OCI-LY1 (cell line): ENCODE results near the gene ENDOU.

Source experiments
- H2AFZ ChIP-seq: fragments of 200-600 bp; sonication (generic), shearing (Covaris generic); 2 replicates; pipeline ENCODE4 v1.6.0; 2014; ENCODE audit warnings: antibody characterized with exemption, mild to moderate bottlenecking, low read length
- H3F3A ChIP-seq: fragments of 200-600 bp; sonication (generic), shearing (Covaris generic); 2 replicates; pipeline ENCODE4 v1.6.0; 2014; ENCODE audit warnings: mild to moderate bottlenecking, antibody characterized with exemption, low read length, moderate library complexity; ENCODE audit not compliant: insufficient read depth
- H3K27ac ChIP-seq: fragments of 200-600 bp; sonication (generic); 2 replicates; pipeline ENCODE4 v1.5.1; 2014; ENCODE audit warnings: low read length, mixed run types, mild to moderate bottlenecking, low read depth; ENCODE audit not compliant: poor library complexity, severe bottlenecking
- H3K27me3 ChIP-seq: fragments of 200-600 bp; sonication (generic); 2 replicates; pipeline ENCODE4 v1.6.0; 2014; ENCODE audit warnings: antibody characterized with exemption, mild to moderate bottlenecking, low read length, moderate library complexity; ENCODE audit not compliant: insufficient read depth
- H3K36me3 ChIP-seq: fragments of 200-600 bp; sonication (generic); 2 replicates; pipeline ENCODE4 v1.6.1; 2014; ENCODE audit warnings: mild to moderate bottlenecking, antibody characterized with exemption, low read length, moderate library complexity, mixed read lengths; ENCODE audit not compliant: insufficient read depth
- H3K4me1 ChIP-seq: fragments of 200-600 bp; sonication (generic); 2 replicates; pipeline ENCODE4 v1.5.1; 2014; ENCODE audit warnings: mild to moderate bottlenecking, low read length, moderate library complexity; ENCODE audit not compliant: insufficient read depth, severe bottlenecking
- H3K4me2 ChIP-seq: fragments of 200-600 bp; sonication (generic), shearing (Covaris generic); 2 replicates; pipeline ENCODE4 v1.6.1; 2014; ENCODE audit warnings: low read length
- H3K4me3 ChIP-seq: fragments of 200-600 bp; sonication (generic); 2 replicates; pipeline ENCODE4 v1.5.1; 2014; ENCODE audit warnings: low read length, low read depth, mild to moderate bottlenecking, mixed read lengths; ENCODE audit not compliant: poor library complexity, severe bottlenecking
- H3K79me2 ChIP-seq: fragments of 200-600 bp; shearing (Covaris generic); 2 replicates; pipeline ENCODE4 v1.6.1; 2016; ENCODE audit warnings: mixed run types, low read length, mixed read lengths; ENCODE audit not compliant: insufficient read depth
- H3K9ac ChIP-seq: fragments of 200-600 bp; sonication (generic), shearing (Covaris generic); 2 replicates; pipeline ENCODE4 v1.6.1; 2014; ENCODE audit warnings: mild to moderate bottlenecking, low read length, mixed read lengths
- H3K9me2 ChIP-seq: fragments of 200-600 bp; sonication (generic), shearing (Covaris generic); 2 replicates; pipeline ENCODE4 v1.6.1; 2014; ENCODE audit warnings: low read depth, mild to moderate bottlenecking, low read length, mixed read lengths
- H3K9me3 ChIP-seq: fragments of 200-600 bp; shearing (Covaris generic); 2 replicates; pipeline ENCODE4 v1.6.1; 2014; ENCODE audit warnings: low read length, mixed read lengths
- H4K20me1 ChIP-seq: fragments of 200-600 bp; sonication (generic), shearing (Covaris generic); 2 replicates; pipeline ENCODE4 v1.6.0; 2016; ENCODE audit warnings: mild to moderate bottlenecking, low read length; ENCODE audit not compliant: insufficient read depth
- EZH2 ChIP-seq: fragments of 200-600 bp; sonication (generic), shearing (Covaris generic); IDR thresholded peaks from 2 replicates; pipeline ENCODE4 v1.8.0; 2017; ENCODE audit warnings: borderline replicate concordance, mixed run types, mild to moderate bottlenecking, antibody characterized with exemption, low read length, moderate library complexity, mixed read lengths
- TF ChIP-seq, protein P1 (sequence below): fragments of 200-600 bp; sonication (generic), shearing (Covaris generic); IDR thresholded peaks from 2 replicates; pipeline ENCODE4 v1.5.1; 2017; ENCODE audit warnings: mild to moderate bottlenecking, antibody characterized with exemption, low read length, moderate library complexity, mixed read lengths

Gene ENDOU

DNA sequence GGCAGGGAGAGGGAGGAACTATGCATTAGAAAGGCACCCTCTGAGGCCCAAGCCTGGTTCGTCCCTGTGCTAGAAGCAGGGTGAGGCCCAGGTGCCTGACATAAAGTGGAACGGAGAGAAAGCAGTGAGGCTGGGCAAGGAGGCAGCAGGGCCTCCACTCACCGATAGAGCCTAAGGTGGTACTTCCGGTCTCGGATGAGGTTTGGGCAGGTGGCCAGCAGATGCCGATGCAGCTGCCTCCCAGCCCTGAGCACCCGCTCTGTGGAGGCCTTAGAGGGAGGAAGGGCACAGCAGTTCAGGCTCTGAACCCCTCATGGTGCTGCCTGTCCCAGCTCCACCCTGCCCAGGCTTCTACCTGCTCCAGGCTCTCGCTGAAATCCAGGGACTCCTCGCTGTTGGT is 26.3 kb upstream of the ENDOU start:
- Histone ChIP-seq H3K9me3 (no peaks in the 10 kb centered on the region), H3K9me2 (no peaks in the 10 kb centered on the region), H3K4me3 (no peak overlapping the region), H3K36me3 (no peaks in the 10 kb centered on the region), H3K4me1 (no peaks in the 10 kb centered on the region), H3K4me2 (no peak overlapping the region), H3K79me2 (no peaks in the 10 kb centered on the region), H3K27me3 (no peaks in the 10 kb centered on the region; the same call in none of the 2 replicates), H3F3A (no peaks in the 10 kb centered on the region), H2AFZ (no peak overlapping the region), H3K27ac (no peak overlapping the region), H3K9ac (no peak overlapping the region), H4K20me1 (no peaks in the 10 kb centered on the region)
- no peak for TF ChIP-seq EZH2
- TF ChIP-seq, protein P1, sequence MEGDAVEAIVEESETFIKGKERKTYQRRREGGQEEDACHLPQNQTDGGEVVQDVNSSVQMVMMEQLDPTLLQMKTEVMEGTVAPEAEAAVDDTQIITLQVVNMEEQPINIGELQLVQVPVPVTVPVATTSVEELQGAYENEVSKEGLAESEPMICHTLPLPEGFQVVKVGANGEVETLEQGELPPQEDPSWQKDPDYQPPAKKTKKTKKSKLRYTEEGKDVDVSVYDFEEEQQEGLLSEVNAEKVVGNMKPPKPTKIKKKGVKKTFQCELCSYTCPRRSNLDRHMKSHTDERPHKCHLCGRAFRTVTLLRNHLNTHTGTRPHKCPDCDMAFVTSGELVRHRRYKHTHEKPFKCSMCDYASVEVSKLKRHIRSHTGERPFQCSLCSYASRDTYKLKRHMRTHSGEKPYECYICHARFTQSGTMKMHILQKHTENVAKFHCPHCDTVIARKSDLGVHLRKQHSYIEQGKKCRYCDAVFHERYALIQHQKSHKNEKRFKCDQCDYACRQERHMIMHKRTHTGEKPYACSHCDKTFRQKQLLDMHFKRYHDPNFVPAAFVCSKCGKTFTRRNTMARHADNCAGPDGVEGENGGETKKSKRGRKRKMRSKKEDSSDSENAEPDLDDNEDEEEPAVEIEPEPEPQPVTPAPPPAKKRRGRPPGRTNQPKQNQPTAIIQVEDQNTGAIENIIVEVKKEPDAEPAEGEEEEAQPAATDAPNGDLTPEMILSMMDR = no peak

DNA sequence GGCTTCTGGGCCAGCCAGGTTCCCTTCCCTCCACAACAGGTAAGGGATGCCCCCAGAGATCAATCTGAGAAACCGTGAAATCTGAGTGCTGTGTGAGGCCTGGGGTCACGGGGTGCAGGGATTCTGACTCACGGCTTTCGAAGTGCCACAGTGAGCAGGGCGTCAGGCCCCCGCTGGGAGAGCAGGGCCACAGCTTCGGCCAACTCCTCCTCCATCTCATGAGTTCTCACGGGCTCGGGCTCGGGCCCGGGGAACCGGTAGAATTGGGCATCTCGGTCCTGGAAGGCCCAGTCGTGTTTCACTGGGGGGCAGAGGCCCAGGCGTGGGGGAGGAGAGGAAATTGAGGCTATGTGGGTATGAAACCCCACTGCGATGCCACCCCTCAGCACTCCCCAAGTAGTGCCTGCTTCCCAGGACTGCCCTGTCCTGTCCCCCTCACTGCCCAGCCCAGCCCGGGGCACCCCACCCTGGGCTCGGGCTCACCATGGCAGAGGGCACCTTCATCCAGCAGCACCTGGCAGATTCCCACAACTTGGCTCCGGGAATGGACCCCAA is 25.7 kb upstream of the ENDOU start:
- Histone ChIP-seq H3K4me2 (no peak overlapping the region), H3K9ac (no peak overlapping the region), H3K27ac (no peak overlapping the region)

DNA sequence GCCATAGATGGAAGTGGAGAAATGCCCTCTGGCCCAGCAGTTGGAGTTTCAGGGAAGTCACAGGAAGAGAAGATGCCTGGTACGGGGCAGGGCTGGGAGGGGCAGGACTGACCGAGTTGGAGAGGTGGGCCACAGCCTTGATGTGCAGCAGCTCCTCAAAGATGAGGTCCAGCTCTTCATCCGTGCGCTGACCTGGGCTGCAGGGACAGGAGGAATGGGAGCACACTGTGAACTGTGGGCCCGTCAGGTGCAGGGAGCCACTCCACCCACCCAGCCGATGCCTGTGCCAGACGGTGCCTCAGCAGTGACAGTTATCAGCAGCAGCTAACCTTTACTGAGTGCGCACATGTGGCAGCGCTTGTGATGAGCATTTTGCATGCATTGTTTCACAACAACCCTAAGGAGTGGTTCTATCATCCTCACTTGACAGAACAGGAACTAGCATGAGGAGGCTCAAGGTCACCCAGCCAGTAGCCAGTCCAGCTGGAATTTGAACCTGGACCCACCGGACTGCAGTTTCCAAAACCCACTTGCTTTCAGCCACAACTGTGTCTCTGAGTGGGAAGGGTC is 25.0 kb upstream of the ENDOU start:
- TF ChIP-seq, protein P1 = no peak
- no peak for TF ChIP-seq EZH2
- Histone ChIP-seq H3K4me3 (no peak overlapping the region), H3K9me3 (no peaks in the 10 kb centered on the region), H3K4me2 (no peak overlapping the region), H3K4me1 (no peaks in the 10 kb centered on the region), H3K36me3 (no peaks in the 10 kb centered on the region), H3K79me2 (no peaks in the 10 kb centered on the region), H3K9me2 (no peaks in the 10 kb centered on the region), H3K27me3 (no peaks in the 10 kb centered on the region; the same call in 1 of the 2 replicates), H3K9ac (no peak overlapping the region), H3K27ac (no peak overlapping the region), H2AFZ (no peak overlapping the region), H4K20me1 (no peaks in the 10 kb centered on the region), H3F3A (no peaks in the 10 kb centered on the region)

More for the DNA sequence above, 25.7 kb upstream of the ENDOU start:
- Histone ChIP-seq H4K20me1 (no peaks in the 10 kb centered on the region), H3K4me3 (no peak overlapping the region), H3K79me2 (no peaks in the 10 kb centered on the region), H3K36me3 (no peaks in the 10 kb centered on the region), H3K27me3 (no peaks in the 10 kb centered on the region; the same call in none of the 2 replicates), H3K9me2 (no peaks in the 10 kb centered on the region), H2AFZ (no peak overlapping the region), H3F3A (no peaks in the 10 kb centered on the region), H3K4me1 (no peaks in the 10 kb centered on the region), H3K9me3 (no peaks in the 10 kb centered on the region)
- TF ChIP-seq, protein P1 = no peak
- TF ChIP-seq EZH2 = no peak
